Left cardiac atrium (tissue), 4 donors: ENCODE data around the gene MRPL51. TPM values are rescaled to one million over a fixed set of nuclear protein-coding genes. Genes with fewer than 3 reads are reported as not detected.
A peak's percentile ranks its signal among the peaks of the same experiment; 100 is the strongest.
"Not testable (repeated sequence)": the region's sequence is repeated elsewhere in the genome, so short reads cannot be mapped to it uniquely, and the experiment has no call there.

ENCODE experiments used
- ATAC-seq, 2 donors: fragments of 200-7000 bp; cut with Tn5 transposase; one replicate each; pipeline ENCODE4 v1.9.1; 2020; ENCODE audit warnings: mild to moderate bottlenecking in 2 of 2, moderate library complexity in 2 of 2
- DNase-seq: peaks from one replicate; pipeline ENCODE4 v3.0.0-alpha.2; 2020
- intact Hi-C, 2 donors: fragments of 100-400 bp; cut with DNase I; formaldehyde crosslinking; loops; one replicate each; pipeline versions ENCODE4 v1.14.1 to v1.15.1; 2022 to 2023
- long read RNA-seq: library from polyadenylated mRNA; unstranded; transcript quantifications from one replicate; pipeline ENCODE4 v2.0.0, GENCODE V29; 2021
- total RNA-seq, 2 donors: library from RNA; stranded (reverse); fragmentation: NEBNext Ultra II Directional; extraction: Animal tissue kit (Norgen Biotek cat#: 25700); gene quantifications; one replicate each; pipeline ENCODE4 v1.2.1, GENCODE V29; 2021
- donor health status: DM: no; HTN: yes; CAD: no.
- donor health status: DM: no; HTN: yes; CAD: no; lungs with severe emphysema.
- donor health status: DM: yes; HTN: yes; CAD: no.
- donor health status: Dilated cardiomyopathy.

MRPL51 gene
- total RNA-seq: 100 to 1,000 TPM; 202 to 203 TPM
- long read RNA-seq, transcript MRPL51-201 (3 exons, 1,234 nt): major isoform, 8 of 11 reads
- long read RNA-seq, partial matches to known transcripts: 2 of 11 reads
- long read RNA-seq, other reads (novel, unspliced or antisense): 0 of 11 reads

DNA sequence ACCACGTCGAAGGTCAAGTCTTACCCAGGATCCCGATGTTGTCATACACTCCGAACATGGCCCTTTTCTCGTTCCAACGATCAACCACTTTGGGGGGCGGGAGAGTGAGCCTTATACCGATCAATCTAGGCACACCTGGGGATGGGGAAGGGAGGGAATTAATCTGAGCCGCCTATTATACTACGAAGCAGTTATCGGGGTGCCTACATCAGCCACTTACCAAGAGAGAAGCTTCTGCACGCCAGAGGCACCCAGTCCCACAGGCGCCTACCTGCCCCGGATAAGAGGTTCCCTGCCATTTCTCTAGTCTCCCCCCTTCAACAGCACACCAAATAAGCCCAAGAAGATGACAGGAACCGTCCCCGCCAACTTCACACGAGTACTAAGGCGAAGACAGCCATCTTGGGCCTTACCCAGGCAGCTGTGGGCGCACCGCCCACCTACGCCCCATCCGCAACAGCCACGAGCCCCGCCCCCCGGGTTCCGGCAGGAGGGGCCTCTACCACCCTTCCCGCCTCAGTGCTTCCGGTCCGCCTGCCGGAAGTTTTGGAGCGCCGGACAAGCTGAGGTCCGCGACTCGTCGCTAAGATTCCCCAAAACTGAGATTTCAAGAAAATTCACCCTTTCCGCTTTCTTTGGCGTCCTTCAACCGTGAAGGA is at the start of gene MRPL51:
Gene MRPL51 (minus strand): TSS at position 425 of the 659 bp plus-strand sequence. CDS start 126 bp downstream, at position 299.
- intact Hi-C loops: loop anchor here in 1 of 2 donors (5.0 kb wide), 1 partner anchor 39 kb away; the partner anchor contains the start of gene GAPDH
- peak; percentile 97 for DNase-seq
- peak; percentile 98 for ATAC-seq

- no peak for DNase-seq
- no peak for ATAC-seq
- intact Hi-C loops: no loop called here
Observed at GRCh38 chr12:6542209-6543009, 49.3 kb upstream of the MRPL51 start.

- ATAC-seq (no peak), DNase-seq (peak; percentile 42)
- intact Hi-C loops: no loop called here
Observed at GRCh38 chr12:6541371-6542165, 48.5 kb upstream of the MRPL51 start.

DNA sequence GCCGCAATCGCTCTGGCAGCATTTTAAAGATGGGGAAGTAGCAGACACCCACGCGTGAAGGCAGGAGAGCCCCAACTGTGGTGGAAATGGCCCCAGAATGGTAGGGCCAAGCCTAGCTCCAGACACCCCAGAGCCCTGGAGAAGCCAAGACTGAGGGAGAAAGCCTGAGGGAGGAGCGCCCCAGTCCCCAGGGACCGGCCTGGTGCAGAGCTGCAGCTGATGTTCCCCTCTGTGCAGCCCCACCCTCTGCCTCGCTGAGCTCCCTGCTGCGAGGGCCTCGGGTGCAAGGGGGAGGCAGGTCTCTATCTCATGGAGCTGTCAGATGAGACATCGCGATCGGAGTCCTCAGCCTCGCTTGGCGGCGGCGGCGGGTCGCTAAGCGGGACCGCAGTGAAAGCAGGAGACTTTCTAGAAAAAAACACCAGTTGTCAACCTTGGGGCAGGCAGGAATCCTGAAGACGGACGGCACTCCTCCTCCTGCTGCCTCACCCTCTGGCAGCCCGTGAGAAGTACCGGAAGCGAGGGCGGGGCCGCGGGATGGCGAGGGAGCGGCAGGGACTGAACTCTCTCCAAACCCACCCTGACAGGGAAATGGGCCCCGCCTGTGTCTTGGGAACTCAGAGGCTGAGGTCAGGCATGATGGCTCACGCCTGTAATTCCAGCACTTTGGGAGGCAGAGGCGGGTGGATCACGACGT is 47.3 kb upstream of the MRPL51 start:
- intact Hi-C loops: no loop called here

DNA sequence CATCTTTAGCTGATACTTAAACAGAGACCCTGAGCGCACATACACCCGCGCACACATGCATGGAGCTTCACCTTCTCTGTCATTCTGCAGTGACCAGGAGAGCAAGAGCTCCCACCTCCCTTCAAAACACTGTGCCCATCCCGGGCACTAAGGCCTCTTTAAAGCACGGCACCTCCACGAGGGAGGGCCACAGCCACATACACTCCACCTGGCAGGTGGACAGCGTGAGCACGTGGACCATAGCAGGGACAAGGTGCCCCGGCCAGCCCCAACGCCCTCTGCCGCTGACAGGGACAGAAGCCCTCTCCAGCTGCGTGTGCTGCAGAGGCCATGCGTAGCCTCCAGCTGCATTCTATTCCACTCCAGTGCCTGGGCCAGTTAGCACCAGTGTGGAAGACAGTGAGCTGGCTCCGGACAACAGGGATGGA is 46.7 kb upstream of the MRPL51 start:
- intact Hi-C loops: loop anchor here in 1 of 2 donors (10.0 kb wide), 1 partner anchor 205 kb away; no protein-coding TSS in a partner anchor
- DNase-seq (peak; percentile 42), ATAC-seq (peak in 1 of 2 donors; percentile 3)

More for the DNA sequence above, 47.3 kb upstream of the MRPL51 start:
- ATAC-seq (peak; percentile 73 to 84), DNase-seq (peak; percentile 95)

DNA sequence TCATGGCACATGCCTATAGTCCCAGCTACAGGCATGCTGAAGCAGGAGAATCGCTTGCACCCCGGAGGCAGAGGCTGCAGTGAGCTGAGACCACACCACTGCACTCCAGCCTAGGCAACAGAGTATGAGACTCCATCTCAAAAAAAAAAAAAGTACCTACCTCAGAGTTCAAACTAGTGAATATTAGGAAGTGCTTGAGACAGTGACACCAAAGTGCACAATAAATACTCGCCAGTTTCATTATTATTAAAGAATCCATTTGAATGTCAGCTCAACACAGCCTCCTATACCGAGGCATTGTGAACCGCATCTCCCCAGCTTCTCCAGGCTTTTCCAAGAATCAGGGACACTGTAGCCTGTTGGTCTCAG is 46.2 kb upstream of the MRPL51 start:
- intact Hi-C loops: loop anchor here in 1 of 2 donors (10.0 kb wide), 1 partner anchor 204 kb away; no protein-coding TSS in a partner anchor
- DNase-seq: no peak
- no peak for ATAC-seq

GRCh38 chr12:6538420-6539313 is 45.6 kb upstream of the MRPL51 start:
- DNase-seq (no peak), ATAC-seq (no peak)
- intact Hi-C loops: loop anchor here in 1 of 2 donors (10.0 kb wide), 1 partner anchor 204 kb away; no protein-coding TSS in a partner anchor

DNA sequence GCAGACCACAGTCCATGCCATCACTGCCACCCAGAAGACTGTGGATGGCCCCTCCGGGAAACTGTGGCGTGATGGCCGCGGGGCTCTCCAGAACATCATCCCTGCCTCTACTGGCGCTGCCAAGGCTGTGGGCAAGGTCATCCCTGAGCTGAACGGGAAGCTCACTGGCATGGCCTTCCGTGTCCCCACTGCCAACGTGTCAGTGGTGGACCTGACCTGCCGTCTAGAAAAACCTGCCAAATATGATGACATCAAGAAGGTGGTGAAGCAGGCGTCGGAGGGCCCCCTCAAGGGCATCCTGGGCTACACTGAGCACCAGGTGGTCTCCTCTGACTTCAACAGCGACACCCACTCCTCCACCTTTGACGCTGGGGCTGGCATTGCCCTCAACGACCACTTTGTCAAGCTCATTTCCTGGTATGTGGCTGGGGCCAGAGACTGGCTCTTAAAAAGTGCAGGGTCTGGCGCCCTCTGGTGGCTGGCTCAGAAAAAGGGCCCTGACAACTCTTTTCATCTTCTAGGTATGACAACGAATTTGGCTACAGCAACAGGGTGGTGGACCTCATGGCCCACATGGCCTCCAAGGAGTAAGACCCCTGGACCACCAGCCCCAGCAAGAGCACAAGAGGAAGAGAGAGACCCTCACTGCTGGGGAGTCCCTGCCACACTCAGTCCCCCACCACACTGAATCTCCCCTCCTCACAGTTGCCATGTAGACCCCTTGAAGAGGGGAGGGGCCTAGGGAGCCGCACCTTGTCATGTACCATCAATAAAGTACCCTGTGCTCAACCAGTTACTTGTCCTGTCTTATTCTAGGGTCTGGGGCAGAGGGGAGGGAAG is 44.7 kb upstream of the MRPL51 start:
- ATAC-seq: not testable (repeated sequence)
- peak; percentile 85 for DNase-seq
- intact Hi-C loops: loop anchor here in 1 of 2 donors (10.0 kb wide), 1 partner anchor 203 kb away; no protein-coding TSS in a partner anchor

GRCh38 chr12:6536894-6537579 is 44.0 kb upstream of the MRPL51 start:
- no peak for ATAC-seq
- DNase-seq: no peak

DNA sequence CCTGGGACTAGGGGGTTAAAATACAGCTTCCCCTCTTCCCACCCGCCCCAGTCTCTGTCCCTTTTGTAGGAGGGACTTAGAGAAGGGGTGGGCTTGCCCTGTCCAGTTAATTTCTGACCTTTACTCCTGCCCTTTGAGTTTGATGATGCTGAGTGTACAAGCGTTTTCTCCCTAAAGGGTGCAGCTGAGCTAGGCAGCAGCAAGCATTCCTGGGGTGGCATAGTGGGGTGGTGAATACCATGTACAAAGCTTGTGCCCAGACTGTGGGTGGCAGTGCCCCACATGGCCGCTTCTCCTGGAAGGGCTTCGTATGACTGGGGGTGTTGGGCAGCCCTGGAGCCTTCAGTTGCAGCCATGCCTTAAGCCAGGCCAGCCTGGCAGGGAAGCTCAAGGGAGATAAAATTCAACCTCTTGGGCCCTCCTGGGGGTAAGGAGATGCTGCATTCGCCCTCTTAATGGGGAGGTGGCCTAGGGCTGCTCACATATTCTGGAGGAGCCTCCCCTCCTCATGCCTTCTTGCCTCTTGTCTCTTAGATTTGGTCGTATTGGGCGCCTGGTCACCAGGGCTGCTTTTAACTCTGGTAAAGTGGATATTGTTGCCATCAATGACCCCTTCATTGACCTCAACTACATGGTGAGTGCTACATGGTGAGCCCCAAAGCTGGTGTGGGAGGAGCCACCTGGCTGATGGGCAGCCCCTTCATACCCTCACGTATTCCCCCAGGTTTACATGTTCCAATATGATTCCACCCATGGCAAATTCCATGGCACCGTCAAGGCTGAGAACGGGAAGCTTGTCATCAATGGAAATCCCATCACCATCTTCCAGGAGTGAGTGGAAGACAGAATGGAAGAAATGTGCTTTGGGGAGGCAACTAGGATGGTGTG is 43.1 kb upstream of the MRPL51 start:
- intact Hi-C loops: loop anchor here in 1 of 2 donors (2.0 to 10.0 kb wide), 2 partner anchors 17 to 201 kb away; no protein-coding TSS in a partner anchor
- no peak for ATAC-seq
- DNase-seq: no peak

More at GRCh38 chr12:6536894-6537579, 44.0 kb upstream of the MRPL51 start:
- intact Hi-C loops: loop anchor here in 1 of 2 donors (10.0 kb wide), 1 partner anchor 202 kb away; no protein-coding TSS in a partner anchor

DNA sequence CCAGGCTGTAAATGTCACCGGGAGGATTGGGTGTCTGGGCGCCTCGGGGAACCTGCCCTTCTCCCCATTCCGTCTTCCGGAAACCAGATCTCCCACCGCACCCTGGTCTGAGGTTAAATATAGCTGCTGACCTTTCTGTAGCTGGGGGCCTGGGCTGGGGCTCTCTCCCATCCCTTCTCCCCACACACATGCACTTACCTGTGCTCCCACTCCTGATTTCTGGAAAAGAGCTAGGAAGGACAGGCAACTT is 42.6 kb upstream of the MRPL51 start:
- intact Hi-C loops: loop anchor here in 1 of 2 donors (2.0 to 10.0 kb wide), 2 partner anchors 17 to 201 kb away; no protein-coding TSS in a partner anchor
- no peak for ATAC-seq
- DNase-seq: no peak

GRCh38 chr12:6534945-6535696 is 42.1 kb upstream of the MRPL51 start:
- intact Hi-C loops: loop anchor here in 1 of 2 donors (2.0 to 10.0 kb wide), 3 partner anchors 18 to 200 kb away; partner anchors contain the start of genes MRPL51 and NCAPD2
- ATAC-seq (peak; percentile 32 to 39), DNase-seq (peak; percentile 88)

DNA sequence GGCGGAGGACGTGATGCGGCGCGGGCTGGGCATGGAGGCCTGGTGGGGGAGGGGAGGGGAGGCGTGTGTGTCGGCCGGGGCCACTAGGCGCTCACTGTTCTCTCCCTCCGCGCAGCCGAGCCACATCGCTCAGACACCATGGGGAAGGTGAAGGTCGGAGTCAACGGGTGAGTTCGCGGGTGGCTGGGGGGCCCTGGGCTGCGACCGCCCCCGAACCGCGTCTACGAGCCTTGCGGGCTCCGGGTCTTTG is 41.6 kb upstream of the MRPL51 start:
- DNase-seq (peak; percentile 84), ATAC-seq (peak; percentile 39 to 54)
- intact Hi-C loops: loop anchor here in 1 of 2 donors (2.0 to 10.0 kb wide), 3 partner anchors 18 to 200 kb away; partner anchors contain the start of genes MRPL51 and NCAPD2
